ENCODE results near the gene PWWP2B.

PWWP2B gene

GRCh38 chr10:132397671-132398565 lies 918 bp downstream of the PWWP2B start:
- no peak for TF ChIP-seq CTCF (IDR thresholded peaks at IDR 0.05; ENCODE audit: insufficient read depth, low read length, missing control alignments)
- POLR2A ChIA-PET, result interaction anchor here (1.3 kb wide), 1 partner anchor 14 kb away, joined by 4 read pairs; no protein-coding TSS in a partner anchor
- DNase-seq (ENCODE audit: low read depth, low spot score), result no peak
- H3K4me3 ChIP-seq (ENCODE audit: low read depth, low read length), result peak overlapping the region; percentile 69
- CTCF ChIA-PET, result interaction anchor here (0.6 to 1.3 kb wide), 6 partner anchors 10 to 60 kb away, joined by 3 to 4 read pairs (median 3); no protein-coding TSS in a partner anchor

GRCh38 chr10:132398566-132398991 lies 1.6 kb downstream of the PWWP2B start:
- no peak for TF ChIP-seq CTCF (IDR thresholded peaks at IDR 0.05; ENCODE audit: insufficient read depth, low read length, missing control alignments)
- DNase-seq (ENCODE audit: low read depth, low spot score), result no peak
- H3K4me3 ChIP-seq (ENCODE audit: low read depth, low read length), result peak overlapping the region; percentile 69
- POLR2A ChIA-PET, result interaction anchor here (1.3 kb wide), 1 partner anchor 15 kb away, joined by 4 read pairs; no protein-coding TSS in a partner anchor
- CTCF ChIA-PET, result interaction anchor here (0.6 to 1.3 kb wide), 4 partner anchors 10 to 61 kb away, joined by 3 to 4 read pairs (median 3); no protein-coding TSS in a partner anchor

- TF ChIP-seq CTCF (IDR thresholded peaks at IDR 0.05; ENCODE audit: insufficient read depth, low read length, missing control alignments), result no peak
- ChIA-PET CTCF (no interaction called here), POLR2A (no interaction called here)
These were observed 2.4 kb downstream of the PWWP2B start for GRCh38 chr10:132399117-132400035.

GRCh38 chr10:132400041-132400546 lies 3.1 kb downstream of the PWWP2B start:
- no peak for TF ChIP-seq CTCF (IDR thresholded peaks at IDR 0.05; ENCODE audit: insufficient read depth, low read length, missing control alignments)
- POLR2A ChIA-PET, result no interaction called here
- H3K4me3 ChIP-seq (ENCODE audit: low read depth, low read length), result no peak overlapping the region
- CTCF ChIA-PET, result no interaction called here
- no peak for DNase-seq (ENCODE audit: low read depth, low spot score)

More at GRCh38 chr10:132399117-132400035, 2.4 kb downstream of the PWWP2B start:
- no peak for DNase-seq (ENCODE audit: low read depth, low spot score)
- no peak overlapping the region for H3K4me3 ChIP-seq (ENCODE audit: low read depth, low read length)

- H3K4me3 ChIP-seq (ENCODE audit: low read depth, low read length), result no peak overlapping the region
- ChIA-PET CTCF (no interaction called here), POLR2A (no interaction called here)
- TF ChIP-seq CTCF (IDR thresholded peaks at IDR 0.05; ENCODE audit: insufficient read depth, low read length, missing control alignments), result no peak
- no peak for DNase-seq (ENCODE audit: low read depth, low spot score)
These were observed 3.6 kb downstream of the PWWP2B start for GRCh38 chr10:132400547-132401151.

Data from AG04449 (cell line).